GM18526 (cell line): ENCODE measurements around the gene ZNF561.
A peak's percentile ranks its signal among the peaks of the same experiment; 100 is the strongest.

Experiments used
- POLR2A ChIP-seq: IDR thresholded peaks from 3 replicates; pipeline ENCODE4 v1.6.1; 2011; ENCODE audit not compliant: insufficient read length; ENCODE audit errors: extremely low read depth

Gene ZNF561

GRCh38 chr19:9621156-9622037, at the start of gene ZNF561:
Gene ZNF561 (minus strand): TSS chr19:9621232. CDS start chr19:9619456, 1,776 bp downstream.
- TF ChIP-seq POLR2A = peak; percentile 72

- no peak for TF ChIP-seq POLR2A
Measured at GRCh38 chr19:9668544-9668943, 47.5 kb upstream of the ZNF561 start.

DNA sequence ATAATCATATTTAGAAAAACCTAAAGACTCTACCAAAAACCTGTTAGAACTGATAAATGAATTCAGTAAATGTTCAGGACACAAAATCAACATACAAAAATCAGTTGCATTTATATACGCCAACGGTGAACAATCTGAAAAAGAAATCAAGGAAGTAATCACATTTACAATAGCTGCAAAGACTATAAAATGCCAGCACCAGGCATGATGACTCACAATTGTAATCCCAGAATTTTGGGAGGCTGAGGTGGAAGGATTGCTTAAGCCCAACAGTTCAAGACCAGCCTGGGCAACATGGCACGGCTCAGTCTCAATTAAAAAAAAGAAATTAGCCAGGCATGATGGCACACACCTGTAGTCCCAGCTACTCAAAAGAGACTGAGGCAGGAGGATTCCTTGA, 46.9 kb upstream of the ZNF561 start:
- TF ChIP-seq POLR2A = no peak

DNA sequence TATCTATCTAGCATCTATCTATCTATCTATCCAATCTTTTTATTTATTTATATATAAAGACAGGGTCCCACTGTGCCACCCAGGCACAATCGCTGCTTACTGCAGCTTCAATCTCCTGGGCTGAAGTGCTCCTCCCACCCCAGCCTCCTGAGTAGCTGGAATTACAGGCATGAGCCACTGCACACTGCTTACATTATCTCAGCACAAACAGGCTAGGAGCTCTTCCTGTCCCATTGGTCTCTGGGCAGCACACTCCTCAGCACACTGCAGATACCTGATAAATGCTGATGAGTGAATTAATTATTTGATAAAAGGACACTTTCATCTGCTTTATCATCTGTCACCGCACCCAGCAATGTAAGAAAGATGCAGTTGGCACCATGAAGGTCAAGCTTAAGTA, 37.7 kb upstream of the ZNF561 start:
- TF ChIP-seq POLR2A = no peak

DNA sequence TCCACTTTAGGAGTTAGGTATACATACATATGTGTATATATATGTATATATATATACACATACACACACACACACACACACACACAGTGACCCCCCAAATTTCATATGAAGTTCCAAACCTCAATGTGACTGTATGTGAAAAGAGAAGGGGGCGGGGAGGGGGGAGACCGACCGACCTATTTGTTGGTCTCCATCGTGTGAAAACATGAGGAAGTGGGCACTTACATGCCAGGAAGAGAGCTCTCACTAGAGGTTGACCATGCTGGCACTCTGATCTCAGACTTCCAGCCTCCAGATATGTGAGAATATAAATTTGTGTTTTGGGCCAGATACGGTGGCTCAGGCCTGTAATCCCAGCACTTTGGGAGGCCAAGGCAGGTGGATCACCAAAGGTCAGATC, 29.3 kb upstream of the ZNF561 start:
- no peak for TF ChIP-seq POLR2A

DNA sequence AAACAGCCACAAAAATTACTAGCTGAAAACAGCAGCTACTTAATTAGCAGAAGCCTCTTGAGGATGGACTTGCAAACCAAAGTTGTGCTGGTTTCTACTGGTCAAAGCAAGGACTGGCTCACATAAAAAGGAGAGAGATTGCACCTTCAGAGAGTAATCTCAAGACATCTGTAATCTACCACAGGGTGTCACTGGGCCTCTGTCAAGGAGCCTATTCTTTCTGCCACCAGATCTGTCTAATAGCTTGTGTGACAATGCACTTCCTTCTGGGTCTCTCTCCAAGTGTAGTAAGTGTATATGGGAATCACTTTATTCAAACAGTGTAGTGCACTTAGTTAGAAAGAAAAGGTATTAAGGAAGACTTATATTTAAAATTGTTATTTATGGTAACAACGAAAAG, 24.4 kb upstream of the ZNF561 start:
- TF ChIP-seq POLR2A = no peak

GRCh38 chr19:9644472-9644871, 23.4 kb upstream of the ZNF561 start:
- no peak for TF ChIP-seq POLR2A

- TF ChIP-seq POLR2A = no peak
Measured at GRCh38 chr19:9641810-9642209, 20.8 kb upstream of the ZNF561 start.

DNA sequence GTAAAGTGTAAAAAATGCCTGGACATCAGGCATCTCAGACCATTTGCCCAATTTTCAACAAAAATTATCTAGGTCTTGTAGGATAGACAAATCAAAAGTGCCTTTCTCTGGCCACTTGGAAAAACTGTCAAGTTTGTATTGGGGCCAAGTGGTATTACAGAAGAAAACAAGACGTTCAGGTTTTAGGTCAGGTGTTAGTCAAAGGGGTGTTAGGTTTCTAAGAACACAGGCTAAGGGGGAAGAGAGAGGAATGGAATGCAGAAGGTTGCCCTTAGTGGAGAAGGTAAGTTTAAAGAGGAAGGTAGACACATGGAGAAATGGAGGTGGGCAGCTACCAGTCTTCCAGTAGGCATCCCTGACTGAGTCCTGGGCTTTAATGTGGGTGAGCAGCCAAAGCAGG, 19.9 kb upstream of the ZNF561 start:
- TF ChIP-seq POLR2A = no peak

- no peak for TF ChIP-seq POLR2A
Measured at GRCh38 chr19:9636018-9636417, 15.0 kb upstream of the ZNF561 start.

DNA sequence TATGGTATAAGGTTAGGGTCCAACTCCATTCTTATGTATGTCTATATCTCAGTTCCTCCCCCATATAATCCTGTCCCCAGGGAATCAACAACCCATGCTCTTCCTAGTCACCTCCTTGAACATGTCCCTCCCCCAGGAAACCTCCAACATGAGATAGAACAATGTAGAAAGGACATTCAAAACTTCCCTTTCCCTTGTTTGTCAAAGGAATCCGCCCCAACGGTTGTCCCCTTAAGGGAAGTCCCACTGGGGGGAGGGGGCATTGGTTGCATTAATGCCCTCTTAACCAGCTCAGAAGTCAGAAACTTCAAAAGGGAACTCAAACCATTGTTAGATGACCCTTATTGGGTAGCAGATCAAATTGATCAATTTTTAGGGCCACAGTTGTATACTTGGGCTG, 6.8 kb upstream of the ZNF561 start:
- no peak for TF ChIP-seq POLR2A

- TF ChIP-seq POLR2A = no peak
Measured at GRCh38 chr19:9622531-9622930, 1.5 kb upstream of the ZNF561 start.

DNA sequence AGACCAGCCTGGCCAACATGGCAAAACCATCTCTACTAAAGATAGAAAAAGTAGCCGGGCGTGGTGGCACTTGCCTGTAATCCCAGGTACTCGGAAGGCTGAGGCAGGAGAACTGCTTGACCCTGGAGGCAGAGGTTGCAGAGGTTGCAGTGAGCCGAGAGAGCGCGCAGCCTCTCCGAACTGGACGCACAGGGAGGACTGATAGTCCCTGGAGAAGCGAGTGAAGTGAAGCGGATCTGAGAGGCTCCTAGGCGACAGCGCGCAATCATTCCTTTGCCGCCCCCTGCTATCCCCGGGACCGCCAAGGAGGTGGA, 233 bp downstream of the ZNF561 start:
- no peak for TF ChIP-seq POLR2A

DNA sequence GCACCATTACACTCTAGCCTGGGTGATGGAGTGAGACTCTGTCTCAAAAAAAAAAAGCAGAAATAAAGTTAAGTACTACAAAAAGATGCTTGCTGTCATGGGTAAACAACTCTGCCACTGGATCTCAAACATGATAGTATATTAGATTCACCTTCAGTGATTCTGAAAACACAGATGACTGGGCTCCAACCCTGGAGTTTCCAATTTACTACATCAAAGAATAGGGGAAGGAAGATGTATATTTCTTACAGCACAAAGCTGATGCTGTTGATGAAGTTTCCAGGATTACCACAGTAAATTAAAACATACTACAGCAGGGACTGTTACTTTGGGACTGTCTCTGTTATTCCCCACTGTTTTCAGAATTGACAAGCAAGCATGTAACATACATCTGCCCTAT, 5.2 kb downstream of the ZNF561 start:
- TF ChIP-seq POLR2A = no peak

- no peak for TF ChIP-seq POLR2A
Measured at GRCh38 chr19:9610484-9611113, 10.4 kb downstream of the ZNF561 start.

GRCh38 chr19:9608912-9609311, 12.1 kb downstream of the ZNF561 start:
- TF ChIP-seq POLR2A = no peak

DNA sequence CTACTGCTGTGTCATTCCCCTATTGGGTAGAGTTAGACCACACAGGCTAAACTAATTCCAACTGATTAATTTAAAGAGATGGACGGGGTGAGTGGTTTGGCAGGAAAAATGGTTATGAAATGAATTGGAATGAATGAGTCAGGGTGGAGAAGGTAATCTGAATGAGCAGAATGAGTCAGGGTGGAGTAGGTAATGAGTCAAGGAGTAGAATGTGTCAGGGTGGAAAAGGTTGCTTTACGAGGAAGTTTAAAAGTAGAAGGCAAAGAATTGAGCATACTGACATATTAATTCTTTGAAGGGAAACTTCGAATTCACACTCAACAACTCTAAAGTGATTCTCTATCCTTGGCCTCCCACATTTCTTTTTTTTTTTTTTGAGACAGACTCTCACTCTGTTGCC, 24.0 kb downstream of the ZNF561 start:
- no peak for TF ChIP-seq POLR2A
